AG04449 (cell line): Measurements from ENCODE around the gene FAM180B.

Source experiments
- CTCF ChIA-PET: fragments of 350-600 bp; formaldehyde crosslinking; extraction: SDS; loops from one replicate; lab custom pipeline; 2021; ENCODE audit warnings: antibody characterized with exemption; lab: Yijun Ruan, JAX
- POLR2A ChIA-PET: fragments of 400-600, 350-600 bp; formaldehyde crosslinking; extraction: SDS; loops from one replicate; lab custom pipeline; 2020; ENCODE audit warnings: antibody characterized with exemption, inconsistent platforms; lab: Yijun Ruan, JAX
- DNase-seq: peaks from one replicate; pipeline ENCODE4 v3.0.0-alpha.2; 2010; ENCODE audit warnings: low read depth, low spot score
- H3K4me3 ChIP-seq: 2 replicates; pipeline ENCODE4 v1.5.1; 2011; ENCODE audit warnings: low read depth, mild to moderate bottlenecking, control low read depth, low read length
- TF ChIP-seq, protein P1 (sequence below): IDR thresholded peaks from one replicate; pipeline ENCODE4 v1.5.1; 2011; ENCODE audit warnings: mild to moderate bottlenecking, moderate library complexity, low read length, control low read depth, inconsistent platforms; ENCODE audit not compliant: insufficient read depth; ENCODE audit errors: missing control alignments

Gene FAM180B

GRCh38 chr11:47565340-47566148, 20.9 kb upstream of the FAM180B start, which contains the start of gene PTPMT1:
PTPMT1 (plus strand) TSS chr11:47565599; CDS start chr11:47565623, 24 bp downstream.
- CTCF ChIA-PET = interaction anchor here (1.1 to 10.0 kb wide), 5 partner anchors 12 to 112 kb away, joined by 3 to 95 read pairs (median 3); partner anchors contain the start of gene CELF1
- peak within 1 kb of the TSS; percentile 74 for H3K4me3 ChIP-seq
- POLR2A ChIA-PET = interaction anchor here (0.9 to 1.4 kb wide), 4 partner anchors 10 to 26 kb away, joined by 3 to 5 read pairs (median 4); partner anchors contain the start of genes KBTBD4 and NDUFS3
- TF ChIP-seq, protein P1, sequence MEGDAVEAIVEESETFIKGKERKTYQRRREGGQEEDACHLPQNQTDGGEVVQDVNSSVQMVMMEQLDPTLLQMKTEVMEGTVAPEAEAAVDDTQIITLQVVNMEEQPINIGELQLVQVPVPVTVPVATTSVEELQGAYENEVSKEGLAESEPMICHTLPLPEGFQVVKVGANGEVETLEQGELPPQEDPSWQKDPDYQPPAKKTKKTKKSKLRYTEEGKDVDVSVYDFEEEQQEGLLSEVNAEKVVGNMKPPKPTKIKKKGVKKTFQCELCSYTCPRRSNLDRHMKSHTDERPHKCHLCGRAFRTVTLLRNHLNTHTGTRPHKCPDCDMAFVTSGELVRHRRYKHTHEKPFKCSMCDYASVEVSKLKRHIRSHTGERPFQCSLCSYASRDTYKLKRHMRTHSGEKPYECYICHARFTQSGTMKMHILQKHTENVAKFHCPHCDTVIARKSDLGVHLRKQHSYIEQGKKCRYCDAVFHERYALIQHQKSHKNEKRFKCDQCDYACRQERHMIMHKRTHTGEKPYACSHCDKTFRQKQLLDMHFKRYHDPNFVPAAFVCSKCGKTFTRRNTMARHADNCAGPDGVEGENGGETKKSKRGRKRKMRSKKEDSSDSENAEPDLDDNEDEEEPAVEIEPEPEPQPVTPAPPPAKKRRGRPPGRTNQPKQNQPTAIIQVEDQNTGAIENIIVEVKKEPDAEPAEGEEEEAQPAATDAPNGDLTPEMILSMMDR = no peak
- no peak for DNase-seq

DNA sequence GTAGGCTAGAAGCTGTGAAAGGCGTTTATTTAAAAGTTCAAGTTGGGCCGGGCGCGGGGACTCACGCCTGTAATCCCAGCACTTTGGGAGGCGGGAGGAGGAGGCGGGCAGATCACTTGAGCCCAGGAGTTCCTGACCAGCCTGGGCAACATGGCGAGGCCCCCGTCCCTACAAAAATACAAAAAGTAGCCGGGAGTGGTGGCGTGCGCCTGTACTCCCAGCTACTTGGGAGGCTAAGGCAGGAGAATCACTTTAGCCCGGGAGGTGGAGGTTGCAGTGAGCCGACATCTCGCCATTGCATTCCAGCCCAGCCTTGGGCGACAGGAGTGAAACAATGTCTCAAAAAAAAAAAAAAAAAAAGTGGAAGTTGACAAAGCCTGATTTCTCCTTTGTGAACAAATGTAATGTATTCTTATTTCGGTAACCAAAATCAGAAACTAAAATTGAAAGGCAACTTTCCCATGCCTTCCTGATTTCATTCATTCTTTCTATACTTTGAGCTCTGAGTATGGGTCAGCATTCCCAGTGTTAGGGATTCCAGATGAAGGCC, 20.3 kb upstream of the FAM180B start:
- DNase-seq = no peak
- TF ChIP-seq, protein P1 = no peak
- POLR2A ChIA-PET = interaction anchor here (1.2 kb wide), 1 partner anchor 10 kb away, joined by 5 read pairs; no protein-coding TSS in a partner anchor
- CTCF ChIA-PET = interaction anchor here (1.1 to 10.0 kb wide), 3 partner anchors 12 to 112 kb away, joined by 3 to 95 read pairs (median 3); partner anchors contain the start of gene CELF1
- peak overlapping the region; percentile 74 for H3K4me3 ChIP-seq

GRCh38 chr11:47569646-47570045, 16.8 kb upstream of the FAM180B start:
- TF ChIP-seq, protein P1 = no peak
- ChIA-PET CTCF (interaction anchor here (1.3 to 10.0 kb wide), 3 partner anchors 8 to 16 kb away, joined by 5 to 95 read pairs (median 5); partner anchors contain the start of gene CELF1), POLR2A (no interaction called here)
- no peak overlapping the region for H3K4me3 ChIP-seq
- DNase-seq = no peak

DNA sequence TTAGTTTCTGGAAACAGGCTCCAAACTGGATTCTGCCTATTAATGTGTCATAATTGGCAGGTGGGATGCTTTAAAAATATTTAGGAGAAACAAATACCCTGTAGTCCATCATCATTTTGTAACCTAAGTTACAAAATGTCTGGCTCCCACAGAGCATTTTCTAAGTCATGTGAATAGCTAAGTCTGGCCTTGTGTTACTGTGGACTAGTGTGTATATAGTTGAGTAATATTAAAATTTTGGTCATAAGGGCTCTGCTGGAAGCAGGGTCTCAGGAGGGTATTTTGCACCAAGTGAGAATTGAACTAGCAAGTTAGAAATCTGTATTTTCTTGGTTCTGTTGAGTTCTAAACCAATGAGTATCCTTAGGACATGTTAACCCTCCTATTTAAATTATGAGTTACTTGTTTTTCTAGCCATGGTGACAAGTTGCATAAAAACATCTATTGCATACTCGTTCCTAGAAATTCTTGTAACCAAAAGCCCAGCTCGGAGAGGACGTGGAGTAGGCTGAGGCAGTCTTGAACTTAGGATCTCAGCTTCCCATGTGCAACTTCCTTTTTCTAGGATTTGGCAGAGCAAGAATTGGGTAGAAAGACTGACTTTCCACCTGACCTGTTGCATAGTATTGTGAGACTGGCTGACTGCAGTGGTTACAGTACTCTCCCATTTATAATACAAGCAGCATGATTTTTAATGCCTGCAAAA, 15.7 kb upstream of the FAM180B start:
- CTCF ChIA-PET = interaction anchor here (1.2 to 10.0 kb wide), 3 partner anchors 8 to 17 kb away, joined by 5 to 95 read pairs (median 5); partner anchors contain the start of genes CELF1, KBTBD4 and NDUFS3
- DNase-seq = no peak
- POLR2A ChIA-PET = no interaction called here

GRCh38 chr11:47571357-47571729, 15.1 kb upstream of the FAM180B start:
- TF ChIP-seq, protein P1 = no peak
- ChIA-PET POLR2A (no interaction called here), CTCF (interaction anchor here (10.0 kb wide), 1 partner anchor 17 kb away, joined by 95 read pairs; the partner anchor contains the start of gene CELF1)
- no peak for DNase-seq
- H3K4me3 ChIP-seq = no peak overlapping the region

More for the DNA sequence above, 15.7 kb upstream of the FAM180B start:
- no peak overlapping the region for H3K4me3 ChIP-seq
- TF ChIP-seq, protein P1 = no peak
